Neural crest cell (in vitro differentiated cells): ENCODE data around the gene SCRT2. TPM values are rescaled to one million over a fixed set of nuclear protein-coding genes. Genes with fewer than 3 reads are reported as not detected.

Source experiments
- DNase-seq: peaks from one replicate; pipeline ENCODE4 v3.0.0; 2021; ENCODE audit warnings: low read depth, mixed read lengths, low spot score
- H3K27ac Mint-ChIP-seq: one replicate; pipeline ENCODE4 v1.8.0; 2021; ENCODE audit warnings: mild to moderate bottlenecking, mixed read lengths; ENCODE audit not compliant: unreplicated experiment
- H3K27me3 Mint-ChIP-seq: 2 replicates; pipeline ENCODE4 v1.8.0; 2021; ENCODE audit warnings: low read depth, mild to moderate bottlenecking, mixed read lengths
- H3K36me3 Mint-ChIP-seq: 2 replicates; pipeline ENCODE4 v1.8.0; 2021; ENCODE audit warnings: low read depth, mild to moderate bottlenecking, mixed read lengths
- H3K4me1 Mint-ChIP-seq: 2 replicates; pipeline ENCODE4 v1.8.0; 2021; ENCODE audit warnings: mixed read lengths
- H3K4me3 Mint-ChIP-seq: one replicate; pipeline ENCODE4 v1.8.0; 2021; ENCODE audit warnings: mild to moderate bottlenecking, mixed read lengths
- H3K9me3 Mint-ChIP-seq: 2 replicates; pipeline ENCODE4 v1.8.0; 2021; ENCODE audit warnings: mixed read lengths
- total RNA-seq: library from RNA; stranded (reverse); gene quantifications from 2 replicates; pipeline ENCODE4 v1.2.1, GENCODE V29; 2021
- TF ChIP-seq, protein P1 (sequence below): fragments of 200-600 bp; sonication (generic); conservative IDR thresholded peaks from 2 replicates; pipeline ENCODE4 v1.5.0; 2021; ENCODE audit warnings: antibody characterized with exemption, mild to moderate bottlenecking

The SCRT2 gene
- total RNA-seq, 1 donor from 2014 or later = 3.7 TPM

DNA sequence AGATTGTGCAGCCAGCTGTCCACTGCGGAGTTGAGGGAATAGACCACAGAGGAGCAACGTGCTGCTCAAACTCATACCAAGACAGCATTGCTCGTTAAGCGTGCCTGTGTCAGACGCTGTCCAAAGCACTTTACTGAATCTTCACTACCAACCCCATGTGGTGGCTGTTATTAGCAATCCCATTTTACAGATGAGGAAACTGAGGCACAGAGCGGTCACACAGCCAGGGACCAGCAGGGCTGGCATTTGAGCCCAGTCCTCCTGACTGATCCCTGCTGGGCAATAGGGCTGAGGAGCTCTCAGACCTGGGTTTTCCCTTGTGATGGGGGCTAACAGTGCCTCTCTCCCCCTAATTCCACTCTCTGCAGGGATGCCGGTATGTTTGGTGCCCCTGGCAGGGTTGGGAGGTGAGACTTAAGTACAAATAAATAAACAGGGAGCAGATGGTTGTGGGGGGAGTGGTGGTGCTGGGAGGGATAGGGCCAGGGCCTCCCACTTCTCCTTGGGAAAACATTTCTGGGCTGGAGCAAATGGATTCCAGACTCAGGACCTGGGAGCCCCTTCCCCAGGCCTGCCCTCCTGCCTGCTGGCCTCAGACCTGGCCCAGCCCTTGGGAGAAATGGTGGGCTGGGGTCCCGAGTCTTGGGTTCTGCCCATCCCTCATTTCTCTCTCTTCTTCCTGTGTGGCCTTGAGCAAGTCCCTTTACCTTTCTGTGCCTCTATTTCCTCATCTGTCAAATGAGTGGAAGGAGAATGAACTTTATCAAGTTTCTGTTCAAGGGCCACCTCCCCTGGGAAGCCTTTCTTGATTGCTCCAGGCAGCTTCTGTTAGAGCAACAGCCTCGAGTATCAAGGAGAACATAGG is 40.3 kb downstream of the SCRT2 start:
- Mint-ChIP-seq H3K27me3 (peaks cover 16% of the 10 kb centered on the region), H3K9me3 (no peaks in the 10 kb centered on the region), H3K27ac (no peak overlapping the region), H3K4me1 (no peaks in the 10 kb centered on the region), H3K4me3 (no peak overlapping the region), H3K36me3 (no peaks in the 10 kb centered on the region)
- TF ChIP-seq, protein P1, sequence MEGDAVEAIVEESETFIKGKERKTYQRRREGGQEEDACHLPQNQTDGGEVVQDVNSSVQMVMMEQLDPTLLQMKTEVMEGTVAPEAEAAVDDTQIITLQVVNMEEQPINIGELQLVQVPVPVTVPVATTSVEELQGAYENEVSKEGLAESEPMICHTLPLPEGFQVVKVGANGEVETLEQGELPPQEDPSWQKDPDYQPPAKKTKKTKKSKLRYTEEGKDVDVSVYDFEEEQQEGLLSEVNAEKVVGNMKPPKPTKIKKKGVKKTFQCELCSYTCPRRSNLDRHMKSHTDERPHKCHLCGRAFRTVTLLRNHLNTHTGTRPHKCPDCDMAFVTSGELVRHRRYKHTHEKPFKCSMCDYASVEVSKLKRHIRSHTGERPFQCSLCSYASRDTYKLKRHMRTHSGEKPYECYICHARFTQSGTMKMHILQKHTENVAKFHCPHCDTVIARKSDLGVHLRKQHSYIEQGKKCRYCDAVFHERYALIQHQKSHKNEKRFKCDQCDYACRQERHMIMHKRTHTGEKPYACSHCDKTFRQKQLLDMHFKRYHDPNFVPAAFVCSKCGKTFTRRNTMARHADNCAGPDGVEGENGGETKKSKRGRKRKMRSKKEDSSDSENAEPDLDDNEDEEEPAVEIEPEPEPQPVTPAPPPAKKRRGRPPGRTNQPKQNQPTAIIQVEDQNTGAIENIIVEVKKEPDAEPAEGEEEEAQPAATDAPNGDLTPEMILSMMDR = no peak
- DNase-seq = no peak

DNA sequence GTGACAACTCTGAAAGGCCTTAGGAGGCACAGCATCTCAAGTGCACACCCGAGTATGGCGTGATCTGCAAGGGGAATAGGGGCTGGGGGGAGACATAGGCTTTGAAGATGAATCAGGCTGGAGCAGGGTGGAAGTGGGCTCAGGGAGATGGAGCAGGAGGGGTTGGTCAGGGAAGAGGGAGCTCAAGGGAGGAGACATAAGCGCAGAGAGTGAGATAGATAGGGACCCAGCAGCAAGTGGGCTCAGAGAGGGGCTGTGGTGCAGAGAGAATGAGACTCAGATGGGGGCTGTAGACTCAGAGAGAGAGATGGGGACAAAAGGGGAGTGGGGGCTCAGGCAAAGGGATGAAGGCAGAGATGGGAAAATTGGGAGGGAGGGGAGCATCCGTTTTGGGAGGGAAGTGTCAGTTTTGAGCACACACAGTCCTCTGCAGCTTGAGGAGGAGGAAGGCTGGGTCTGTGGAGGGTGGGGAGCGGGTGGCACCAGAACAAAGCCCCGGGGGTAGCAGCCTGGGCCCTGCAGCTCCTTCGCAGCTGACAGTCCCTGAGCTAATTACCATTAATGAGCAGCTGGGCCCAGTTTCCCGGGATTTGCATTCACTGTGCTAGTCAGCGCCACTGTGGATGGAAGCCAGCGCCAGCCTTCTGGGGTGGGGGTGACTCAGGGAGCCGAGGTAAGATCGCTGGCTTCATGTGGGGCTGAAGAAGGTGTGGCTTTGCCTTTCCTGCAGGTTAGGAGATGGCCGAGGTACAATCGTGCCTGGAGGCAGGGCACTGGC is 41.3 kb downstream of the SCRT2 start:
- Mint-ChIP-seq H3K4me3 (no peak overlapping the region), H3K36me3 (no peaks in the 10 kb centered on the region), H3K4me1 (no peaks in the 10 kb centered on the region), H3K9me3 (no peaks in the 10 kb centered on the region), H3K27ac (peak overlapping the region; percentile 62), H3K27me3 (peaks cover 16% of the 10 kb centered on the region)
- no peak for DNase-seq
- TF ChIP-seq, protein P1 = no peak

DNA sequence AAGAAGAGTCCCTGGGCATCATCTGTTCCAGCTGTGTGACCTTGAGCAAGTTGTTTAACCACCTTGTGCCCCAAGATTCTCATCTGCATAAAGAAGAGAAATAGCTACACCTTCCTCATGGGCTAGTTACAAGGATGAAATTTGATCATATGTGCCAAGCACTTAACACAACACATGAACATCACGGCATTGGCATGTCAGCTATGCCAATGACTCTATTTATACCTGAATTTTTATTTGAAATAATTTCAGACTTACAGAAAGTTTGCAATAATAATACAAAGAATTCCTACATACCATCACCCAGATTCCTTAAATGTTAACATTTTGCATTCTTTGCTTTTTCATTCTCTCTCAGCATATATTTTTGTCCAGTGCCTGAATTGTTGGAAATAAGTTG is 44.5 kb downstream of the SCRT2 start:
- TF ChIP-seq, protein P1 = no peak
- no peak for DNase-seq
- peaks cover 22% of the 10 kb centered on the region for H3K27me3 Mint-ChIP-seq
- no peaks in the 10 kb centered on the region for H3K4me1 Mint-ChIP-seq
- H3K4me3 Mint-ChIP-seq = no peak overlapping the region
- no peaks in the 10 kb centered on the region for H3K9me3 Mint-ChIP-seq
- no peaks in the 10 kb centered on the region for H3K36me3 Mint-ChIP-seq
- no peak overlapping the region for H3K27ac Mint-ChIP-seq

DNA sequence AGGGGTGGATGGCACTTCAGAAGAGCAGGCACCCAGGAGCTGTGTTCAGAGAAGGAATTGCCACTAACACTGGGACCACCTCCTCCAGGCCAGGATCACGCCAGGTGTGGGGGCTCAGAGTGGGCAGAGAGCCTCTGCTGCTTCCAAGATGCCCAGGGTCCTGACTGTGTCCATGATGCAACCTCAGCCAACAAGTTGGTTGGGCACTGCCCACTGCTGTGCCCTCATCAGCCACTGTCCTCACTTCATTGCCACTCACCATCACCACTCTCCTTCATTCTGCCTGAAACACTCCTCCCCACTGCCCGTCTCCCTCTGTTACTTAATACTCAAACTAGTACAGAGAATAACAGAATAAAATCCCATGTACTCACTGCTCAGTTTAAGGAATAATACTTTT is 49.0 kb downstream of the SCRT2 start:
- H3K27ac Mint-ChIP-seq = no peak overlapping the region
- H3K4me1 Mint-ChIP-seq = no peaks in the 10 kb centered on the region
- DNase-seq = no peak
- H3K9me3 Mint-ChIP-seq = no peaks in the 10 kb centered on the region
- H3K27me3 Mint-ChIP-seq = peaks cover 32% of the 10 kb centered on the region
- no peak overlapping the region for H3K4me3 Mint-ChIP-seq
- no peaks in the 10 kb centered on the region for H3K36me3 Mint-ChIP-seq
- TF ChIP-seq, protein P1 = no peak

DNA sequence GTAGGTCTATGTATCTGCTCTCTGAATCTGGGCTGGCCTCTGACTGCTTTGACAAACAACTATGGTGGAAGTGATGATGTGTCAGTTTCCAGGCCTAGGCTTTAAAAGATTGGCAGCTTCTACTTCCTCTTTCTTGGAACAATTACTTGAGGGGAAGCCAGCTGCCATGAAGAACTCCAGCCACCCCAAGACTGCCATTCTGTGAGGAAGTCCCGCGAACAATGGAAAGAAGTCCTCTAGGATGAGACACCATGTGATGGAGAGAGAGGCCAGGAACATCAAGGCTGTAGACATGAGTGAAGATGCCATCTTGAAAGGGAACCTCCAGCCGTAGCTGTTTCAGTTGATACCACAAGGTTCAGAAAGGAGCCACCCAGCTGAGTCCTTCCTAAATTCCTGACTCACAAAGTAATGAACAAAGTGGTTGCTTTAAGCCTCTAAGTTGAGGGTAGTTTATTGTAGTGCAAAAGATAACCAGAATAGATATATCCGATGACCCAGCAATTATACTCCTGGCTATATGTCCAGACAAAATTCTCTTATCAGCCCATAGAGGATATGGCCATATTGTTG is 50.2 kb downstream of the SCRT2 start:
- Mint-ChIP-seq H3K9me3 (no peaks in the 10 kb centered on the region), H3K27me3 (peaks cover 32% of the 10 kb centered on the region), H3K27ac (no peak overlapping the region), H3K4me3 (no peak overlapping the region), H3K36me3 (no peaks in the 10 kb centered on the region), H3K4me1 (peaks cover 4% of the 10 kb centered on the region)
- TF ChIP-seq, protein P1 = no peak
- no peak for DNase-seq
